ENCODE data around the gene HCAR2. TPM values are rescaled to one million over a fixed set of nuclear protein-coding genes. Genes with fewer than 3 reads are reported as not detected.
"Not testable (repeated sequence)": the region's sequence is repeated elsewhere in the genome, so short reads cannot be mapped to it uniquely, and the experiment has no call there.

HCAR2 gene
- total RNA-seq, 1 donor from 2014 or later, result not detected

DNA sequence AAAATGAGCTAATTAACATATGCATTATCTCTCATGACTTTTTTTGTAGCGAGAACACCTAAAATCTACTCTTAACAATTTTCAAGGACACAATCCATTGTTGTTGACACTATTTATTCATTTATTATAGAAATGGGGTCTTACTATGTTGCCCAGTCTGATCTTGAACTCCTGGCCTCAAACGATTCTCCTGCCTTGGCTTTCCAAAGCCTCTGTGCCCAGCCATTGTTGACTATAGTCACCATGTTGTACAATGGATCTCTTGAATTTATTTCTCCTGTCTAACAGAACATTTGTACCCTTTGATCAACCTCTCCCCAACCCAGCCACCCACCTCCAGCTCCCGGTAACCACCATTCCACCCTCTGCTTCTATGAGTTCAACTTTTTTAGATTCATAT is 41.2 kb downstream of the HCAR2 start:
- no peak for DNase-seq (ENCODE audit: low read depth)
- TF ChIP-seq, protein P1, sequence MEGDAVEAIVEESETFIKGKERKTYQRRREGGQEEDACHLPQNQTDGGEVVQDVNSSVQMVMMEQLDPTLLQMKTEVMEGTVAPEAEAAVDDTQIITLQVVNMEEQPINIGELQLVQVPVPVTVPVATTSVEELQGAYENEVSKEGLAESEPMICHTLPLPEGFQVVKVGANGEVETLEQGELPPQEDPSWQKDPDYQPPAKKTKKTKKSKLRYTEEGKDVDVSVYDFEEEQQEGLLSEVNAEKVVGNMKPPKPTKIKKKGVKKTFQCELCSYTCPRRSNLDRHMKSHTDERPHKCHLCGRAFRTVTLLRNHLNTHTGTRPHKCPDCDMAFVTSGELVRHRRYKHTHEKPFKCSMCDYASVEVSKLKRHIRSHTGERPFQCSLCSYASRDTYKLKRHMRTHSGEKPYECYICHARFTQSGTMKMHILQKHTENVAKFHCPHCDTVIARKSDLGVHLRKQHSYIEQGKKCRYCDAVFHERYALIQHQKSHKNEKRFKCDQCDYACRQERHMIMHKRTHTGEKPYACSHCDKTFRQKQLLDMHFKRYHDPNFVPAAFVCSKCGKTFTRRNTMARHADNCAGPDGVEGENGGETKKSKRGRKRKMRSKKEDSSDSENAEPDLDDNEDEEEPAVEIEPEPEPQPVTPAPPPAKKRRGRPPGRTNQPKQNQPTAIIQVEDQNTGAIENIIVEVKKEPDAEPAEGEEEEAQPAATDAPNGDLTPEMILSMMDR (conservative IDR thresholded peaks at IDR 0.05; ENCODE audit: low read depth, low read length), result no peak
- H3K4me3 ChIP-seq (ENCODE audit: low read depth, low read length), result no peak overlapping the region

DNA sequence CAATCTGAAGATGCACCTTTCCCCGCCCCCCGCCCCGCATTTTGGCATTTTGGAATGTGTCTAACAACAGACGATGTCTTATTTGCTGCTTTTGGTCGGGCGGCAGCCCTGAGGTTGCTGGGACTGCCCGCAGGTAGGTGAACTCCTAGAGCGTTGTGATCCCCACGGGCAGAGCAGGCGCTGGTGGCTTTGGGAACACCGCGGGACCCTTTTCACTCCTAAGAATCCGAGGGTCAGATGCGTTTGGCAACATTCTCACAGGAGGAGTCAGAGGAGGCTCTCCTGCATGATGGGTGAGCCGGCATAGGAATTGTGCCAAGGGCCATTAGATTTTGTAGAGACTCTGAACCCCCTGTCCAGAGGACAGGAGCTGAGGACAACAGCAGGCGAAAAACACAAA is 41.9 kb downstream of the HCAR2 start:
- TF ChIP-seq, protein P1 (conservative IDR thresholded peaks at IDR 0.05; ENCODE audit: low read depth, low read length), result no peak
- H3K4me3 ChIP-seq (ENCODE audit: low read depth, low read length), result no peak overlapping the region
- DNase-seq (ENCODE audit: low read depth), result no peak

- TF ChIP-seq, protein P1 (conservative IDR thresholded peaks at IDR 0.05; ENCODE audit: low read depth, low read length), result no peak
Observed at GRCh38 chr12:122659579-122659978, 43.6 kb downstream of the HCAR2 start.

DNA sequence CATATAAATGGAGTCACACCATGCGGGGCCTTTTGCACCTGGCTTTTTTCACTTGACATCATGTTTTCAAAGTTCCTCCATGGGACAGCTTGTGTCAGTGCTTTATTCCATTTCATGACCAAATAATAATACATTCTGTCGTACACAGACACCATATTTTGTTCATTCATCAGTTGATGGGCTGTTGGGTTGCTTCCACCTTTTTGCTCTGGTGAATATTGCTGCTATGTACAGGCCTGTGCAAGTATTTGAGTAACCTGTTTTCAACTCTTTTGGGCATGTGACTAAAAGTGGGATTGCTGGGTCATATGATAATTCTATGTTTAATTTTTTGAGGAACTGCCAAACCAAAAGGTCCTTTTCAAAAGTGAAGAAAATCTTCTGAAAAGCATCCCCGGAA is 46.9 kb downstream of the HCAR2 start:
- no peak overlapping the region for H3K4me3 ChIP-seq (ENCODE audit: low read depth, low read length)
- DNase-seq (ENCODE audit: low read depth), result no peak
- TF ChIP-seq, protein P1 (conservative IDR thresholded peaks at IDR 0.05; ENCODE audit: low read depth, low read length), result no peak

More at GRCh38 chr12:122659579-122659978, 43.6 kb downstream of the HCAR2 start:
- no peak for DNase-seq (ENCODE audit: low read depth)
- H3K4me3 ChIP-seq (ENCODE audit: low read depth, low read length), result no peak overlapping the region

DNA sequence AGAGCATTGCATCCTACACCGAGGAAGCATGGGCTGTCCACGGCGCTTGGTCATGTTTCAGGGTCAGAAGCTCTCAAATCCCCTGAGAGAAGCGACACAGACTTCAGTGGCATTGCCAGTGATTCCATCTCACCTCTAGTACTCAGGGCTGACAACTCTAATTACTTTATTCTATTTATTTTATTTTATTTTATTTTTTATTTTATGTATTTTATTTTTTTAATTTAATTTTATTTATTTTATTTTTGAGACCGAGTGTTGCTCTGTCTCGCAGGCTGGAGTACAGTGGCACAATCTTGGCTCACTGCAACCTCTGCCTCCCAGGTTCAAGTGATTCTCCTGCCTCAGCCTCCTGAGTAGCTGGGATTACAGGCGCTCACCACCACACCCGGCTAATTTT is 49.9 kb downstream of the HCAR2 start:
- not testable (repeated sequence) for DNase-seq (ENCODE audit: low read depth); H3K4me3 ChIP-seq (ENCODE audit: low read depth, low read length)

DNA sequence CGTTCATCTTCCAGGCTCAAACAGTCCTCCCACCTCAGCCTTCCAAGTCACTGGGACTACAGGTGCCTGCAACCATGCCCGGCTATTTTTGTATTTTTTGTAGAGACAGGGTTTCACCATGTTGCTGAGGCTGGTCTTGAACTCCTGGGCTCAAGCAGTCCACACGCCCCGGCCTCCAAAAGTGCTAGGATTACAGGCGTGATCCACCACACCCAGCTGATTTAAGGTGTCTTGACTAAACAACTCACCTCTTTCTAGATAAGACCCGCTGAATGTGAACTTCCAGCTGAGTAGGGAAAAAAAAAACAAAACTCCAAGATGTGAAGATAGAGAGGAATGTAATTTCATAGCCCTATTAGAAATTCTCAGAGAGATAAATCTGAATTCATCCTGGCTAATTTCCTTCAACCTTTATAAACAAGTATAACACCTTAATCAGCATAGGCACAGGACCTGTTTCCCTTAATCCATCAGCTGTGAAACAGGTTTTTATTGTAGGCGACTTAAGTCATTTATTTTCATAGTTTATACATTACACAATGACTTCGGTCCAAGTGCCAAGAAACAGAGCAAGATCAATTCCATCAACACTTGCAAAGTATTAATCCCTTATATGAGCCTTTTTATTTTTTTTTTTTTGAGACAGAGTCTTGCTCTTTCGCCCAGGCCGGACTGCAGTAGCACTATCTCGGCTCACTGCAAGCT is 51.5 kb downstream of the HCAR2 start:
- no peak for DNase-seq (ENCODE audit: low read depth)
- TF ChIP-seq, protein P1 (conservative IDR thresholded peaks at IDR 0.05; ENCODE audit: low read depth, low read length), result no peak
- H3K4me3 ChIP-seq (ENCODE audit: low read depth, low read length), result no peak overlapping the region

Other genes starting within 250 kb of the HCAR2 start
- 23.3 and 25.0 TPM in 2 replicates for gene ZCCHC8, start 202.4 kb downstream of the HCAR2 start, total RNA-seq
- 44.9 and 72.4 TPM in 2 replicates for gene RSRC2, start 176.4 kb downstream of the HCAR2 start, total RNA-seq
- 45.2 and 61.2 TPM in 2 replicates for gene KNTC1, start 176.1 kb downstream of the HCAR2 start, total RNA-seq
- gene HCAR3, start 13.5 kb upstream of the HCAR2 start, total RNA-seq, result not detected in 2 replicates
- gene HCAR1, start 27.5 kb upstream of the HCAR2 start, total RNA-seq, result 0.46 and 2.1 TPM in 2 replicates
- gene DENR, start 49.5 kb upstream of the HCAR2 start, total RNA-seq, result 49.1 and 51.1 TPM in 2 replicates
- gene CCDC62, start 71.2 kb upstream of the HCAR2 start, total RNA-seq, result 0.12 and 0.58 TPM in 2 replicates
- 66.4 and 91.0 TPM in 2 replicates for gene HIP1R, start 132.1 kb upstream of the HCAR2 start, total RNA-seq
- 58.9 and 73.4 TPM in 2 replicates for gene VPS37B, start 192.8 kb upstream of the HCAR2 start, total RNA-seq